ENCODE measurements around the gene PLK5.

DNA sequence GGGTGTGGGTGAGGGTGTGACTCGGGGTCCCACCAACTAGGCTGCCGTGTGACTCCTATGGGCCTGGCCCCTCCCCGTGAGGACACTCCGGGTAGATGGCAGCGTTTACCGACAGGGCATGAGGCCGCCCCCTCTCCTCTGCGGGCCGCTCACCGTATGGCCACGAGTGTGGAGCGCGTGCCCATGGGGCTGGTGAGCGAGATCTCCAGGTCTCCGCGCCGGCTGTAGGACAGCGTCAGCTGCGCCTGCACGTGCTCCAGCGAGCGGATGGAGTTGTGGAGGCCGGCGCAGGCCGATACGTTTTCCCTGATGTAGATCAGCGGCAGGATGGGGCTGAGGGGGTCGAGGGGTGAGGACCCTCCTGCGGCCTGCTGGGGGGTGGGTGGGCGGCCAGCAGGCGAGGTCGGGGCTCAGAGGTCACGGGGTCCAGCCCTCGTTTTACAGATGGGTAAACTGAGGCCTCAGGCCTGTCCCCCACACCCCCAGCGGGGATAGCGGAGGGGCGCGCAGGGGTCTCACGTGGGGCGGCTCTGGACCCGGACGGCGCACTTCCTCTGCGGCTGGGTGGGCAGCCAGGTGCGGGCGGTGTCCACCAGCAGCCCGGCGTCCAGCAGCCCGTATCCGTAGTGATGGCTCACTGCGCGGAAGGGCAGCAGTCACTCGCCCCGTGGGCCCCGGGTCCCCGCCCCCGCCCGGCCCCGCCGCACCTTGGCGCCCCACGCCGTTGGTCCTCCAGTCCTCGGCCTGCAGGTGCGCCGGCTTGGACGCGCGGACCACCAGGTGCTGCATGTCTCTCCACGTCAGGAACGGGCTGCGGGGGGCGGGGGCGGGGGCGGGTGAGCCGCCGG lies 40.5 kb upstream of the PLK5 start:
- TF ChIP-seq, protein P1, sequence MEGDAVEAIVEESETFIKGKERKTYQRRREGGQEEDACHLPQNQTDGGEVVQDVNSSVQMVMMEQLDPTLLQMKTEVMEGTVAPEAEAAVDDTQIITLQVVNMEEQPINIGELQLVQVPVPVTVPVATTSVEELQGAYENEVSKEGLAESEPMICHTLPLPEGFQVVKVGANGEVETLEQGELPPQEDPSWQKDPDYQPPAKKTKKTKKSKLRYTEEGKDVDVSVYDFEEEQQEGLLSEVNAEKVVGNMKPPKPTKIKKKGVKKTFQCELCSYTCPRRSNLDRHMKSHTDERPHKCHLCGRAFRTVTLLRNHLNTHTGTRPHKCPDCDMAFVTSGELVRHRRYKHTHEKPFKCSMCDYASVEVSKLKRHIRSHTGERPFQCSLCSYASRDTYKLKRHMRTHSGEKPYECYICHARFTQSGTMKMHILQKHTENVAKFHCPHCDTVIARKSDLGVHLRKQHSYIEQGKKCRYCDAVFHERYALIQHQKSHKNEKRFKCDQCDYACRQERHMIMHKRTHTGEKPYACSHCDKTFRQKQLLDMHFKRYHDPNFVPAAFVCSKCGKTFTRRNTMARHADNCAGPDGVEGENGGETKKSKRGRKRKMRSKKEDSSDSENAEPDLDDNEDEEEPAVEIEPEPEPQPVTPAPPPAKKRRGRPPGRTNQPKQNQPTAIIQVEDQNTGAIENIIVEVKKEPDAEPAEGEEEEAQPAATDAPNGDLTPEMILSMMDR (IDR thresholded peaks at IDR 0.05; ENCODE audit: low read depth, low read length) = no peak
- TF ChIP-seq POLR2A (IDR thresholded peaks at IDR 0.05; ENCODE audit: extremely low read depth, insufficient read length) (no peak), MYC (IDR thresholded peaks at IDR 0.05; ENCODE audit: low read depth, low read length) (no peak)
- TF ChIP-seq, protein P2, sequence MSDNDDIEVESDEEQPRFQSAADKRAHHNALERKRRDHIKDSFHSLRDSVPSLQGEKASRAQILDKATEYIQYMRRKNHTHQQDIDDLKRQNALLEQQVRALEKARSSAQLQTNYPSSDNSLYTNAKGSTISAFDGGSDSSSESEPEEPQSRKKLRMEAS (IDR thresholded peaks at IDR 0.05; ENCODE audit: low read depth, low read length) = no peak

Data from NB4 (cell line).